H9 (cell line): ENCODE results near the gene FOLR3. TPM values are rescaled to one million over a fixed set of nuclear protein-coding genes. Genes with fewer than 3 reads are reported as not detected.
A peak's percentile ranks its signal among the peaks of the same experiment; 100 is the strongest.
"Not testable (repeated sequence)": the region's sequence is repeated elsewhere in the genome, so short reads cannot be mapped to it uniquely, and the experiment has no call there.

Source experiments
- DNase-seq: peaks from one replicate; pipeline ENCODE4 v3.0.0-alpha.2; 2017
- H2AFZ ChIP-seq: one replicate; pipeline ENCODE4 v1.6.1; 2013; ENCODE audit warnings: mild to moderate bottlenecking, low read length, control low read depth, moderate library complexity
- H2AK5ac ChIP-seq: 2 replicates; pipeline ENCODE4 v1.6.1; 2013; ENCODE audit warnings: low read length, control low read depth, mixed read lengths; ENCODE audit not compliant: insufficient read length
- H2BK120ac ChIP-seq: one replicate; pipeline ENCODE4 v1.6.1; 2013; ENCODE audit warnings: low read depth, mild to moderate bottlenecking, low read length, control low read depth, inconsistent platforms; ENCODE audit not compliant: poor library complexity, severe bottlenecking
- H2BK12ac ChIP-seq: 2 replicates; pipeline ENCODE4 v1.6.1; 2013; ENCODE audit warnings: low read length, control low read depth, mixed read lengths, low read depth; ENCODE audit not compliant: insufficient read length
- H2BK15ac ChIP-seq: 2 replicates; pipeline ENCODE4 v1.6.1; 2013; ENCODE audit warnings: low read depth, low read length, control low read depth
- H2BK20ac ChIP-seq: one replicate; pipeline ENCODE4 v1.6.1; 2013; ENCODE audit warnings: low read depth, mild to moderate bottlenecking, low read length, control low read depth, inconsistent platforms; ENCODE audit not compliant: poor library complexity, severe bottlenecking
- H2BK5ac ChIP-seq: 2 replicates; pipeline ENCODE4 v1.6.1; 2013; ENCODE audit warnings: low read length, control low read depth, mixed read lengths; ENCODE audit not compliant: insufficient read length
- H3K14ac ChIP-seq: 2 replicates; pipeline ENCODE4 v1.6.1; 2013; ENCODE audit warnings: low read length, control low read depth; ENCODE audit not compliant: insufficient read depth
- H3K18ac ChIP-seq: 2 replicates; pipeline ENCODE4 v1.6.1; 2013; ENCODE audit warnings: low read depth, mild to moderate bottlenecking, mixed read lengths, low read length, control low read depth; ENCODE audit not compliant: insufficient read length
- H3K23ac ChIP-seq: 2 replicates; pipeline ENCODE4 v1.6.1; 2013; ENCODE audit warnings: low read length, control low read depth, mixed read lengths, low read depth; ENCODE audit not compliant: insufficient read length
- H3K23me2 ChIP-seq: 2 replicates; pipeline ENCODE4 v1.6.1; 2013; ENCODE audit warnings: low read depth, mild to moderate bottlenecking, mixed read lengths, low read length, control low read depth; ENCODE audit not compliant: insufficient read length, poor library complexity, severe bottlenecking
- H3K27ac ChIP-seq: 2 replicates; pipeline ENCODE4 v1.5.1; 2013; ENCODE audit warnings: low read length, control low read depth, mixed read lengths, low read depth; ENCODE audit not compliant: insufficient read length
- H3K27me3 ChIP-seq: 2 replicates; pipeline ENCODE4 v1.6.1; 2013; ENCODE audit warnings: low read length, control low read depth, inconsistent platforms; ENCODE audit not compliant: insufficient read depth
- H3K4ac ChIP-seq: 2 replicates; pipeline ENCODE4 v1.6.1; 2013; ENCODE audit warnings: low read depth, mild to moderate bottlenecking, control low read depth, inconsistent platforms, low read length, moderate library complexity
- H3K4me1 ChIP-seq: 2 replicates; pipeline ENCODE4 v1.6.1; 2013; ENCODE audit warnings: low read length, control low read depth, inconsistent platforms; ENCODE audit not compliant: insufficient read depth
- H3K4me2 ChIP-seq: 2 replicates; pipeline ENCODE4 v1.6.1; 2013; ENCODE audit warnings: low read length, control low read depth, mixed read lengths; ENCODE audit not compliant: insufficient read length, insufficient read depth
- H3K56ac ChIP-seq: 2 replicates; pipeline ENCODE4 v1.6.1; 2013; ENCODE audit warnings: low read depth, mild to moderate bottlenecking, mixed read lengths, low read length, control low read depth; ENCODE audit not compliant: insufficient read length
- H3K79me1 ChIP-seq: 2 replicates; pipeline ENCODE4 v1.6.1; 2013; ENCODE audit warnings: low read depth, mild to moderate bottlenecking, moderate library complexity, low read length, control low read depth, inconsistent platforms; ENCODE audit not compliant: insufficient read depth, poor library complexity, severe bottlenecking
- H3K79me2 ChIP-seq: 2 replicates; pipeline ENCODE4 v1.6.1; 2013; ENCODE audit warnings: low read length, control low read depth, inconsistent platforms; ENCODE audit not compliant: insufficient read depth
- H3K9ac ChIP-seq: 2 replicates; pipeline ENCODE4 v1.6.1; 2013; ENCODE audit warnings: low read length, control low read depth, mixed read lengths; ENCODE audit not compliant: insufficient read length; ENCODE audit errors: extremely low read depth
- H3K9me3 ChIP-seq: one replicate; pipeline ENCODE4 v1.6.1; 2013; ENCODE audit warnings: low read depth, low read length, inconsistent platforms; ENCODE audit not compliant: control insufficient read depth
- H3T11ph ChIP-seq: one replicate; pipeline ENCODE4 v1.6.1; 2013; ENCODE audit warnings: mild to moderate bottlenecking, low read length, control low read depth, inconsistent platforms
- H4K20me1 ChIP-seq: one replicate; pipeline ENCODE4 v1.6.1; 2013; ENCODE audit not compliant: control insufficient read depth, insufficient read length, insufficient read depth
- H4K5ac ChIP-seq: 2 replicates; pipeline ENCODE4 v1.6.1; 2013; ENCODE audit warnings: low read depth, mild to moderate bottlenecking, mixed read lengths, low read length, control low read depth; ENCODE audit not compliant: insufficient read length
- H4K8ac ChIP-seq: replicated peaks from 2 replicates; pipeline ENCODE4 v1.6.1; 2013; ENCODE audit warnings: low read length, control low read depth, mixed read lengths, low read depth; ENCODE audit not compliant: insufficient read length
- H4K91ac ChIP-seq: 2 replicates; pipeline ENCODE4 v1.6.1; 2013; ENCODE audit warnings: low read depth, mild to moderate bottlenecking, moderate library complexity, mixed read lengths, low read length, control low read depth; ENCODE audit not compliant: insufficient read length
- H3K27ac Mint-ChIP-seq, 3 experiments: 2 replicates in 2 of 3; 3 replicates in 1 of 3; pipeline ENCODE4 v1.8.0; 2020 to 2021; ENCODE audit warnings: mixed read lengths in 3 of 3, mild to moderate bottlenecking in 1 of 3, moderate library complexity in 1 of 3
- H3K27me3 Mint-ChIP-seq: 2 replicates; pipeline ENCODE4 v1.8.0; 2021; ENCODE audit warnings: low read depth, mild to moderate bottlenecking, moderate library complexity, mixed read lengths
- H3K36me3 Mint-ChIP-seq, 3 experiments: 2 replicates in 2 of 3; 3 replicates in 1 of 3; pipeline ENCODE4 v1.8.0; 2020 to 2021; ENCODE audit warnings: low read depth in 3 of 3, mixed read lengths in 3 of 3; ENCODE audit not compliant: insufficient read depth in 1 of 3
- H3K4me1 Mint-ChIP-seq, 2 experiments: 2 replicates each; pipeline ENCODE4 v1.8.0; 2020; ENCODE audit warnings: mixed read lengths in 2 of 2
- H3K4me3 Mint-ChIP-seq, 2 experiments: 2 replicates in 1 of 2; 3 replicates in 1 of 2; pipeline ENCODE4 v1.8.0; 2020 to 2021; ENCODE audit warnings: mild to moderate bottlenecking in 2 of 2, mixed read lengths in 2 of 2, moderate library complexity in 1 of 2
- H3K9me3 Mint-ChIP-seq, 2 experiments: 2 replicates in 1 of 2; 3 replicates in 1 of 2; pipeline ENCODE4 v1.8.0; 2020; ENCODE audit warnings: mild to moderate bottlenecking in 2 of 2, mixed read lengths in 2 of 2, moderate library complexity in 1 of 2
- CTCF ChIP-seq: fragments of 200-600 bp; sonication (generic); conservative IDR thresholded peaks from 3 replicates; pipeline ENCODE4 v1.8.0; 2021; ENCODE audit warnings: antibody characterized with exemption, mild to moderate bottlenecking
- WGBS: extraction: QIAGEN DNeasy Blood & Tissue Kit; methylation state at CpG from one replicate; pipeline ENCODE4 v1.1.7; 2013; ENCODE audit warnings: missing lambda C conversion rate, low lambda C conversion rate, mixed read lengths; ENCODE audit not compliant: insufficient read length; ENCODE audit errors: extremely low coverage; 5-methylcytosine and 5-hydroxymethylcytosine counted together
- total RNA-seq: library from RNA; stranded (reverse); gene quantifications from 2 replicates; pipeline ENCODE4 v1.2.1, GENCODE V29; 2021

The FOLR3 gene
- total RNA-seq, 1 experiment from 2014 or later = not detected

GRCh38 chr11:72162891-72163492, 27.5 kb downstream of the FOLR3 start:
- Histone ChIP-seq H3K79me1 (no peaks in the 10 kb centered on the region), H3K9me3 (no peaks in the 10 kb centered on the region), H3K18ac (no peak overlapping the region), H2BK12ac (no peak overlapping the region), H2AK5ac (no peak overlapping the region), H3K4ac (no peak overlapping the region), H2BK15ac (no peak overlapping the region), H3K56ac (no peak overlapping the region), H3K4me1 (no peaks in the 10 kb centered on the region), H3K9ac (no peak overlapping the region), H4K91ac (no peak overlapping the region), H3K14ac (no peak overlapping the region), H3K27ac (no peak overlapping the region), H3K79me2 (no peaks in the 10 kb centered on the region), H3T11ph (no peak overlapping the region), H3K4me2 (no peak overlapping the region), H2AFZ (peak overlapping the region; percentile 44), H4K5ac (no peak overlapping the region), H4K20me1 (no peaks in the 10 kb centered on the region), H2BK5ac (no peak overlapping the region), H4K8ac (no peak overlapping the region), H2BK20ac (no peak overlapping the region), H3K27me3 (no peaks in the 10 kb centered on the region), H2BK120ac (no peak overlapping the region), H3K23me2 (no peaks in the 10 kb centered on the region), H3K23ac (no peak overlapping the region)
- Mint-ChIP-seq H3K4me3 (no peak overlapping the region), H3K27ac (no peak overlapping the region), H3K9me3 (peaks cover 18 to 21% of the 10 kb centered on the region in 2 experiments), H3K36me3 (peaks cover 0 to 2% (median 0%) of the 10 kb centered on the region in 3 experiments; a peak in 2 of 7 replicates), H3K27me3 (peaks cover 15% of the 10 kb centered on the region), H3K4me1 (no peaks in the 10 kb centered on the region)
- DNase-seq = no peak
- WGBS = no CpG with 5 or more reads among the region's 16 CpGs
- TF ChIP-seq CTCF = no peak

- H3K27ac Mint-ChIP-seq, H2BK12ac ChIP-seq, H3K9me3 ChIP-seq, H3K4me1 Mint-ChIP-seq, DNase-seq, H3K27me3 ChIP-seq, H3T11ph ChIP-seq, H3K9ac ChIP-seq, H3K27ac ChIP-seq, H2AK5ac ChIP-seq, H2AFZ ChIP-seq, H2BK5ac ChIP-seq, H3K79me2 ChIP-seq, H2BK15ac ChIP-seq, H2BK20ac ChIP-seq, H4K20me1 ChIP-seq, H3K18ac ChIP-seq, H3K27me3 Mint-ChIP-seq, H3K4me1 ChIP-seq, H3K23ac ChIP-seq, H3K4me3 Mint-ChIP-seq, H2BK120ac ChIP-seq, H3K4ac ChIP-seq, H4K91ac ChIP-seq, H4K5ac ChIP-seq, H3K14ac ChIP-seq, H3K4me2 ChIP-seq, H3K23me2 ChIP-seq, H3K36me3 Mint-ChIP-seq, H3K56ac ChIP-seq, H4K8ac ChIP-seq, H3K79me1 ChIP-seq: not testable (repeated sequence)
- peaks cover 18 to 21% of the 10 kb centered on the region in 2 experiments for H3K9me3 Mint-ChIP-seq
- no CpG with 5 or more reads among the region's 3 CpGs for WGBS
Observed at GRCh38 chr11:72164187-72164586, 28.7 kb downstream of the FOLR3 start.
